ENCODE measurements around the gene RPL22L1.

The RPL22L1 gene

DNA sequence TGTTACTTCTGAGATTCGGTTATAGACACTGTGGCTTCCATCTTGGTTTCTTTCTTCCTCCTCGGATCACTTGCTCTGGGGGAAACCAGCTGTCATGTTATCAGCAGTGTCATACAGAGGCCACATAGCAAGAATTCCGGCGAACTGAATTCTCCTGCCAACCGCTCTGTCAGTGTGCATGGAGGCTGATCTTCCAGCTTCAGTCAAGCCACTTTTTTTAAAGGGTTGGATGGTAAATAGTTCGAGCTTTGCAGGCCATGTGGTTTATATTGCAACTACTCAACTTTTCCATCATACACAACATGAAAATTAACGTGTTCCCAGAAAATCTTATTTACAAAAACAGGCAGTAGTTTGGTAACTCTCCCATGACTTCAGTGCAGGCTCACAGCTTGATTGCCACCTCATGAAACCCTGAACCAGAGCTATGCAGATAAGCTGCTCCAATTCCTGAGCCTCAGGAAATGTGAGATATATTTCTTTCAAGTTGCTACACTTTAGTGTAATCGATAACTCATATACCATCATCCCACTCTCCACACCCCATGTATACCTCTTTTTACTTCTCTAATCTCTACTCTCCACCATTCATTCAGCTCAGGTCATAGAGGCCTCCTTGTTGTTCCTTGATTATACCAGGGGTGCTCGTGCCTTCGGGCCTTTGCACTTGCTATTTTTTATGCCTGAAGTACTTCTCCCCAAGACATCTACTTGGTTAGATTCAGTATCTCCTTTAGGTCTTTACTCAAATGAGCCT, 7.2 kb downstream of the RPL22L1 start:
- DNase-seq (ENCODE audit: low spot score): no peak
- TF ChIP-seq, protein P1, sequence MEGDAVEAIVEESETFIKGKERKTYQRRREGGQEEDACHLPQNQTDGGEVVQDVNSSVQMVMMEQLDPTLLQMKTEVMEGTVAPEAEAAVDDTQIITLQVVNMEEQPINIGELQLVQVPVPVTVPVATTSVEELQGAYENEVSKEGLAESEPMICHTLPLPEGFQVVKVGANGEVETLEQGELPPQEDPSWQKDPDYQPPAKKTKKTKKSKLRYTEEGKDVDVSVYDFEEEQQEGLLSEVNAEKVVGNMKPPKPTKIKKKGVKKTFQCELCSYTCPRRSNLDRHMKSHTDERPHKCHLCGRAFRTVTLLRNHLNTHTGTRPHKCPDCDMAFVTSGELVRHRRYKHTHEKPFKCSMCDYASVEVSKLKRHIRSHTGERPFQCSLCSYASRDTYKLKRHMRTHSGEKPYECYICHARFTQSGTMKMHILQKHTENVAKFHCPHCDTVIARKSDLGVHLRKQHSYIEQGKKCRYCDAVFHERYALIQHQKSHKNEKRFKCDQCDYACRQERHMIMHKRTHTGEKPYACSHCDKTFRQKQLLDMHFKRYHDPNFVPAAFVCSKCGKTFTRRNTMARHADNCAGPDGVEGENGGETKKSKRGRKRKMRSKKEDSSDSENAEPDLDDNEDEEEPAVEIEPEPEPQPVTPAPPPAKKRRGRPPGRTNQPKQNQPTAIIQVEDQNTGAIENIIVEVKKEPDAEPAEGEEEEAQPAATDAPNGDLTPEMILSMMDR (IDR thresholded peaks at IDR 0.05; ENCODE audit: extremely low read depth, missing control alignments): no peak

DNA sequence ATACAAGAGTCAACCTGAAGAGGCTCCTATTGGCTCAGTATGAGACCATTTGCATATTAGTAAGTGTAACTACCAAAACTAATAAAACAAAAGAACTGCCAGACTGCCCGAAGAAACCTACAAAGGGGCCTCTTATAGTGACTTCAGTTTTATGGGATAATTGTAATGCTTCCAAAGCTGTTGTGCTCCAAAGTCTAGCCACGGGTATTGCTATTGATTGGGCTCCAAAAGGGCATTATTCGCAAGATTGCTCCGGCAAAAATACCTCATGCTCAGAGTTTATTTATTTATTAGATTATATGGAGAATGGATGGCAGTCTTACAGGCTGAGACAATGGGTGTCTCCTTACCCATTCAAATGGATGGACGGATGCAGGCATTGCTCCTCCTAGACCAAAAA, 11.4 kb downstream of the RPL22L1 start:
- TF ChIP-seq, protein P1 (IDR thresholded peaks at IDR 0.05; ENCODE audit: extremely low read depth, missing control alignments): no peak
- DNase-seq (ENCODE audit: low spot score): no peak

DNA sequence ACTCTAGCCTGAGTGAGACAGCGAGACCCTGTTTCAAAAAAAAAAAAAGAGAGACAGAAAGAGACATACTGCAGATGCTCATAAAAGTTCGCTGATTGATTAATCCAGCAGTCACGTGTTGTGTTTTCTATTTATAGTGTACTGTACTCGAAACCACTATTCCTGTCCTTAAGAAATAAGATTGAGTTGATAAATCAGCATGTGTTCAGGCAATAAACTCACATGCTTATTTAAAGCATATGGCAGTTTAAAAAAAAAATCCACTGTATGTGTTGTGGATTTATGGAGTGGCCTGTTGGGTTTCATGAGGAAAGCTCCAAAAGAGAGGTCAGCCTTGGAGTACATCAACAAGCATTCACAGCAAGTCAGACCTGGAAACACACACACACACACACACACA, 17.7 kb downstream of the RPL22L1 start:
- no peak for DNase-seq (ENCODE audit: low spot score)
- TF ChIP-seq, protein P1 (IDR thresholded peaks at IDR 0.05; ENCODE audit: extremely low read depth, missing control alignments): no peak

DNA sequence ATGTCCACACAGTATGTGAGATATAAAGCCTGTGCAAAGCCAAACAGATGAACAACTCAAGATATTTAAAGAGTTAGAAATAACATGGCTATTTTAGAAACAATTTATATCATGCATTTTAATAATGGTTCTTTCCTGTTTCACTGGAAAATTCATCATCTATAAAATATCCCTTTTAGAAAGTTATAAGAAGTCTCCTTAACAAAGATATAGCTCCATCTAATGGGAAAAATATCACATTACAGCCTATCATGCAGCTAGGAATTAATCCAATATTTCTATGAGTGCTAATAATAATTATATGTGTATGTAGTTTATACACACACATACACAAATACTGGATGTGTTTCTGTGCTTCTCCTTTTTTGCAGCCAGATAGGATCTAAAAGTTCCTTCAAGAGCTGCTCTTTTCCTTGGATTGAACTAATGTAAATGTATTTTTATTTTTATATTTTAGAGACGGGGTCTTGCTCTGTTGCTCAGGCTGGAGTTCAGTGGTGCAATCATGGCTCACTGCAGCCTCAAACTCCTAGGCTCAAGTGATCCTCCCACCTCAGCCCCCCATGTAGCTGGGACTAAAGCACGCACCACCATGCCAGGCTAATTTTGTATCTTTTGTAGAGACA, 21.6 kb downstream of the RPL22L1 start:
- DNase-seq (ENCODE audit: low spot score): no peak

GRCh38 chr3:170844377-170844776, 25.6 kb downstream of the RPL22L1 start:
- no peak for DNase-seq (ENCODE audit: low spot score)
- TF ChIP-seq, protein P1 (IDR thresholded peaks at IDR 0.05; ENCODE audit: extremely low read depth, missing control alignments): no peak

More for the DNA sequence above, 21.6 kb downstream of the RPL22L1 start:
- TF ChIP-seq, protein P1 (IDR thresholded peaks at IDR 0.05; ENCODE audit: extremely low read depth, missing control alignments): no peak

DNA sequence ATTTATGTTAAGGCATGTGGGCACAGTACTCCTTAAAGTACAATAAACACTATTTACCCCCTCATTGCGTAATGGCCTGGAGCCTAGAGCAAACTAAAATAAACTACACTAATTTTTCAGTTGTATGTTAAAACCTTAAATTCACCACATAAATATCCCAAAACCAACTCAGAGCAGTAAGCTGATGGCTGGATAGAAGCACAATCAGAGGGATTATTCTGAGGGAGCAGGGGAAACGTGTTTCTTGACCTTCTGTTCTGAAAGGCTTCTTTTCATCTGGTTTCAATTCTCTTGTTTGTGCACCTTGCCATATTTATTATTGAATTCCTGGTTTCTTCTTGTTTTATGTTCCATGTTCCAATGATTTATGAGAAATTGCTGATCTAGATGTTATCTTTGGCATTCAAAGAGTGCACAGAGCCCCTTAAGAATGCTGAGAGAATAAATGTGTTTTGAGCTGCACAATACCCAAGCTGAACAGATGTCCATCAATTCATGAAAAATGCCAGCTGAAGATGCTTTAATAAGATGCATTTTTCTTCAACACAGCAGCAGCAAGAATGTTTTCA, 29.6 kb downstream of the RPL22L1 start:
- TF ChIP-seq, protein P1 (IDR thresholded peaks at IDR 0.05; ENCODE audit: extremely low read depth, missing control alignments): no peak
- DNase-seq (ENCODE audit: low spot score): no peak

GRCh38 chr3:170839518-170840100, 30.4 kb downstream of the RPL22L1 start:
- no peak for DNase-seq (ENCODE audit: low spot score)
- TF ChIP-seq, protein P1 (IDR thresholded peaks at IDR 0.05; ENCODE audit: extremely low read depth, missing control alignments): no peak
